IMR-90 (cell line): ENCODE measurements around the gene NEDD4L. TPM values are rescaled to one million over a fixed set of nuclear protein-coding genes. Genes with fewer than 3 reads are reported as not detected.

ENCODE experiments used
- ATAC-seq: fragments of 200-7000 bp; cut with Tn5 transposase; 2 replicates; pipeline ENCODE4 v1.9.1; 2020; ENCODE audit warnings: low read depth, mild to moderate bottlenecking, moderate library complexity
- BruUV-seq: library from RNA; stranded (reverse); fragments of 400-500 nt; replicated peaks from 2 replicates; lab custom pipeline; 2021; lab: Mats Ljungman, UMichigan
- CTCF ChIA-PET: fragments of 300-600 bp; formaldehyde crosslinking; extraction: SDS; loops from one replicate; lab custom pipeline; 2021; ENCODE audit warnings: antibody characterized with exemption; lab: Yijun Ruan, JAX
- POLR2A ChIA-PET: fragments of 300-600 bp; sonication (Branson Sonifier 250); formaldehyde crosslinking; loops from one replicate; lab custom pipeline; 2022; ENCODE audit warnings: antibody characterized with exemption; ENCODE audit not compliant: unreplicated experiment; lab: Charles Lee
- DNase-seq: peaks from one replicate; pipeline ENCODE4 v3.0.0; 2013
- H2AFZ ChIP-seq: replicated peaks from 2 replicates; pipeline ENCODE3; 2013; ENCODE audit warnings: low read length, mild to moderate bottlenecking; ENCODE audit not compliant: poor library complexity
- H2AK5ac ChIP-seq: 2 replicates; pipeline ENCODE4 v1.6.1; 2013; ENCODE audit warnings: low read depth, low read length, inconsistent platforms
- H2AK9ac ChIP-seq: replicated peaks from 2 replicates; pipeline ENCODE3; 2013; ENCODE audit warnings: mild to moderate bottlenecking, low read depth, low read length, moderate library complexity; ENCODE audit not compliant: poor library complexity
- H2BK120ac ChIP-seq: 2 replicates; pipeline ENCODE4 v1.6.1; 2013; ENCODE audit warnings: low read depth, low read length, inconsistent platforms
- H2BK15ac ChIP-seq: 3 replicates; pipeline ENCODE4 v1.6.1; 2013; ENCODE audit warnings: low read depth, low read length, inconsistent platforms
- H2BK20ac ChIP-seq: 2 replicates; pipeline ENCODE4 v1.6.1; 2013; ENCODE audit warnings: low read depth, mild to moderate bottlenecking, inconsistent platforms, low read length, moderate library complexity
- H2BK5ac ChIP-seq: 2 replicates; pipeline ENCODE4 v1.6.1; 2013; ENCODE audit warnings: mild to moderate bottlenecking, low read depth, low read length, inconsistent platforms; ENCODE audit not compliant: poor library complexity, severe bottlenecking
- H3K14ac ChIP-seq: replicated peaks from 2 replicates; pipeline ENCODE4 v1.6.1; 2013; ENCODE audit warnings: low read depth, low read length, inconsistent platforms
- H3K18ac ChIP-seq: 2 replicates; pipeline ENCODE4 v1.6.1; 2013; ENCODE audit warnings: low read depth, low read length, control low read depth
- H3K23ac ChIP-seq: 2 replicates; pipeline ENCODE4 v1.6.1; 2013; ENCODE audit warnings: low read depth, low read length, inconsistent platforms
- H3K27ac ChIP-seq: 2 replicates; pipeline ENCODE4 v1.5.1; 2013; ENCODE audit warnings: mild to moderate bottlenecking, control low read depth, low read length; ENCODE audit not compliant: insufficient read depth
- H3K27me3 ChIP-seq: 2 replicates; pipeline ENCODE4 v1.6.1; 2013; ENCODE audit warnings: low read length; ENCODE audit not compliant: control insufficient read depth, insufficient read depth
- H3K36me3 ChIP-seq: 2 replicates; pipeline ENCODE4 v1.6.1; 2013; ENCODE audit warnings: low read length, mixed read lengths; ENCODE audit not compliant: control insufficient read depth, insufficient read depth
- H3K4ac ChIP-seq: 2 replicates; pipeline ENCODE4 v1.6.1; 2013; ENCODE audit warnings: low read depth, low read length, inconsistent platforms
- H3K4me1 ChIP-seq: 2 replicates; pipeline ENCODE4 v1.6.1; 2013; ENCODE audit warnings: low read length, mixed read lengths; ENCODE audit not compliant: control insufficient read depth, insufficient read depth
- H3K4me2 ChIP-seq: 2 replicates; pipeline ENCODE4 v1.6.1; 2013; ENCODE audit warnings: low read depth, mild to moderate bottlenecking, control low read depth, low read length, moderate library complexity
- H3K4me3 ChIP-seq: 2 replicates; pipeline ENCODE4 v1.5.1; 2013; ENCODE audit warnings: low read depth, mild to moderate bottlenecking, control low read depth, low read length, moderate library complexity; ENCODE audit not compliant: insufficient read depth
- H3K56ac ChIP-seq: 2 replicates; pipeline ENCODE4 v1.6.1; 2013; ENCODE audit warnings: low read length, inconsistent platforms; ENCODE audit not compliant: insufficient read depth; ENCODE audit errors: extremely low read depth
- H3K79me1 ChIP-seq, 2 experiments: 2 replicates each; pipeline ENCODE4 v1.6.1; 2013; ENCODE audit warnings: low read length in 2 of 2, inconsistent platforms in 1 of 2, low read depth in 1 of 2
- H3K9ac ChIP-seq: 2 replicates; pipeline ENCODE4 v1.6.1; 2013; ENCODE audit warnings: low read depth, low read length, control low read depth
- H3K9me1 ChIP-seq: 2 replicates; pipeline ENCODE4 v1.6.1; 2013; ENCODE audit warnings: low read length, inconsistent platforms; ENCODE audit not compliant: insufficient read depth
- H3K9me3 ChIP-seq: 2 replicates; pipeline ENCODE4 v1.6.1; 2013; ENCODE audit warnings: low read length; ENCODE audit not compliant: control insufficient read depth, insufficient read depth
- H4K20me1 ChIP-seq: 2 replicates; pipeline ENCODE4 v1.6.1; 2013; ENCODE audit warnings: low read length, inconsistent platforms; ENCODE audit not compliant: insufficient read depth
- H4K5ac ChIP-seq: 2 replicates; pipeline ENCODE4 v1.6.1; 2013; ENCODE audit warnings: mild to moderate bottlenecking, low read depth, low read length, control low read depth
- H4K8ac ChIP-seq, 2 experiments: 2 replicates each; pipeline ENCODE4 v1.6.1; 2013; ENCODE audit warnings: low read depth in 2 of 2, low read length in 2 of 2, control low read depth in 1 of 2, inconsistent platforms in 1 of 2
- H4K91ac ChIP-seq: 2 replicates; pipeline ENCODE4 v1.6.1; 2013; ENCODE audit warnings: low read depth, low read length, inconsistent platforms; ENCODE audit not compliant: insufficient read depth
- BHLHE40 ChIP-seq: fragments of 150-350 bp; IDR thresholded peaks from 2 replicates; pipeline ENCODE4 v1.6.1; 2016; ENCODE audit warnings: mild to moderate bottlenecking, low read depth, low read length
- CEBPB ChIP-seq: IDR thresholded peaks from 2 replicates; pipeline ENCODE4 v1.6.1; 2012; ENCODE audit warnings: low read depth, low read length, improper control_type of control experiment
- CHD1 ChIP-seq: IDR thresholded peaks from 2 replicates; pipeline ENCODE4 v1.6.1; 2012; ENCODE audit warnings: low read depth, low read length, improper control_type of control experiment
- CTCF ChIP-seq: conservative IDR thresholded peaks from 2 replicates; pipeline ENCODE4 v1.5.1; 2012; ENCODE audit warnings: mild to moderate bottlenecking, low read depth, low read length, improper control_type of control experiment
- ELK1 ChIP-seq: fragments of 150-350 bp; IDR thresholded peaks from 2 replicates; pipeline ENCODE4 v1.6.1; 2016; ENCODE audit warnings: low read depth, mild to moderate bottlenecking, low read length, moderate library complexity, borderline replicate concordance
- FOS ChIP-seq: fragments of 150-350 bp; IDR thresholded peaks from 2 replicates; pipeline ENCODE4 v1.6.1; 2016; ENCODE audit warnings: low read depth, low read length
- MAFK ChIP-seq: IDR thresholded peaks from 2 replicates; pipeline ENCODE4 v1.6.1; 2012; ENCODE audit warnings: low read depth, low read length, improper control_type of control experiment
- MAZ ChIP-seq: IDR thresholded peaks from 2 replicates; pipeline ENCODE4 v1.6.1; 2012; ENCODE audit warnings: low read depth, mild to moderate bottlenecking, low read length, improper control_type of control experiment, moderate library complexity, borderline replicate concordance
- MXI1 ChIP-seq: IDR thresholded peaks from 2 replicates; pipeline ENCODE4 v1.6.1; 2012; ENCODE audit warnings: low read depth, mild to moderate bottlenecking, low read length, moderate library complexity, borderline replicate concordance
- NFE2L2 ChIP-seq: fragments of 150-350 bp; IDR thresholded peaks from 2 replicates; pipeline ENCODE4 v1.6.1; 2016; ENCODE audit warnings: low read depth, mild to moderate bottlenecking, low read length
- POLR2A ChIP-seq: IDR thresholded peaks from 2 replicates; pipeline ENCODE4 v1.6.1; 2012; ENCODE audit warnings: mild to moderate bottlenecking, low read depth, low read length
- RAD21 ChIP-seq: IDR thresholded peaks from 2 replicates; pipeline ENCODE4 v1.6.1; 2012; ENCODE audit warnings: low read length, improper control_type of control experiment
- RCOR1 ChIP-seq: IDR thresholded peaks from 2 replicates; pipeline ENCODE4 v1.6.1; 2012; ENCODE audit warnings: mild to moderate bottlenecking, low read length, improper control_type of control experiment; ENCODE audit not compliant: insufficient replicate concordance
- RFX5 ChIP-seq: IDR thresholded peaks from 2 replicates; pipeline ENCODE4 v1.8.0; 2012; ENCODE audit warnings: low read depth, mild to moderate bottlenecking, low read length, moderate library complexity
- SMC3 ChIP-seq: fragments of 150-350 bp; IDR thresholded peaks from 2 replicates; pipeline ENCODE4 v1.6.1; 2016; ENCODE audit warnings: low read depth, mild to moderate bottlenecking, antibody characterized with exemption, low read length, moderate library complexity
- USF2 ChIP-seq: fragments of 150-350 bp; IDR thresholded peaks from 2 replicates; pipeline ENCODE4 v1.6.1; 2017; ENCODE audit warnings: mild to moderate bottlenecking, antibody characterized with exemption, low read length, low read depth
- WGBS, 2 experiments: methylation state at CpG; one replicate each; pipeline versions ENCODE4 v1.1.5 to v1.1.7; 2013; ENCODE audit warnings: missing lambda C conversion rate in 2 of 2; ENCODE audit not compliant: insufficient read length in 1 of 2; ENCODE audit errors: extremely low coverage in 2 of 2; 5-methylcytosine and 5-hydroxymethylcytosine counted together
- dilution Hi-C: fragments of 300-500 bp; cut with HindIII; formaldehyde crosslinking; loops from one replicate; pipeline ENCODE4 v1.14.3; 2018; ENCODE audit warnings: low sequenced_read_pairs; ENCODE audit not compliant: unreplicated experiment
- in situ Hi-C: fragments of 300-500 bp; cut with MboI; formaldehyde crosslinking; loops from 3 replicates; pipeline ENCODE4 v1.14.3; 2019; ENCODE audit warnings: low sequenced_read_pairs, inconsistent platforms, mixed read lengths
- intact Hi-C: fragments of 100-400 bp; cut with micrococcal nuclease; formaldehyde crosslinking; loops from 2 replicates; pipeline ENCODE4 v1.10.0; 2022
- polyA plus RNA-seq, 3 experiments: library from polyadenylated mRNA; depleted of rRNA; stranded (reverse); fragments of >200 nt; gene quantifications; 2 replicates each; pipeline ENCODE4 v1.2.3, GENCODE V29; 2012; ENCODE audit warnings: low replicate concordance in 1 of 3
- total RNA-seq: library from RNA; depleted of rRNA; stranded (reverse); fragments of >200 nt; gene quantifications from 2 replicates; pipeline ENCODE4 v1.2.3, GENCODE V29; 2012

Gene NEDD4L
- total and polyA plus RNA-seq, 2 of the 4 experiments (the other 2 are of a cell fraction) = 10.0 to 10.9 TPM

GRCh38 chr18:58407649-58408407 lies 363.8 kb downstream of the NEDD4L start:
- no peaks in the 10 kb centered on the region for H3K9me3 ChIP-seq
- H4K8ac ChIP-seq = no peak overlapping the region
- peaks cover 14% of the 10 kb centered on the region for H3K27me3 ChIP-seq
- no peak overlapping the region for H3K4ac ChIP-seq
- H3K4me1 ChIP-seq = no peaks in the 10 kb centered on the region
- DNase-seq (no peak), ATAC-seq (no peak)
- H4K5ac ChIP-seq = no peak overlapping the region
- no peaks in the 10 kb centered on the region for H3K79me1 ChIP-seq
- CTCF ChIA-PET = interaction anchor here (0.6 kb wide), 1 partner anchor 652 kb away, joined by 3 read pairs; no protein-coding TSS in a partner anchor
- no peak overlapping the region for H2BK5ac ChIP-seq
- H3K14ac ChIP-seq = no peak overlapping the region
- no peak overlapping the region for H3K4me2 ChIP-seq
- in situ Hi-C loops (no loop called here), dilution Hi-C loops (no loop called here), intact Hi-C loops (no loop called here)
- H3K18ac ChIP-seq = no peak overlapping the region
- no peak overlapping the region for H3K27ac ChIP-seq
- no peaks in the 10 kb centered on the region for H4K20me1 ChIP-seq
- no peak overlapping the region for H3K23ac ChIP-seq
- H2AK5ac ChIP-seq = no peak overlapping the region
- no peak overlapping the region for H4K91ac ChIP-seq
- POLR2A ChIA-PET = no interaction called here
- no TSS peak for BruUV-seq
- H3K4me3 ChIP-seq = no peak overlapping the region
- TF ChIP-seq RFX5 (no peak), ELK1 (no peak), RAD21 (no peak), USF2 (no peak), MAZ (no peak), POLR2A (no peak), MAFK (no peak), FOS (no peak), BHLHE40 (no peak), SMC3 (no peak), RCOR1 (no peak), MXI1 (no peak), NFE2L2 (no peak), CHD1 (no peak), CTCF (no peak), CEBPB (no peak)
- H3K9me1 ChIP-seq = no peaks in the 10 kb centered on the region
- H2BK120ac ChIP-seq = no peak overlapping the region
- H2AFZ ChIP-seq = no peak overlapping the region
- no peak overlapping the region for H2AK9ac ChIP-seq
- no peaks in the 10 kb centered on the region for H3K36me3 ChIP-seq
- no peak overlapping the region for H2BK15ac ChIP-seq
- 83% methylated on average over 1 of the region's 6 CpGs; no CpG with 5 or more reads in 1 of the 2 experiments for WGBS, 2 experiments
- no peak overlapping the region for H3K9ac ChIP-seq
- no peak overlapping the region for H3K56ac ChIP-seq
- no peak overlapping the region for H2BK20ac ChIP-seq
